Astrocyte (in vitro differentiated cells and primary cell): Measurements from ENCODE around the gene SPDYE6.
"Not testable (repeated sequence)": the region's sequence is repeated elsewhere in the genome, so short reads cannot be mapped to it uniquely, and the experiment has no call there.

Experiments
- CTCF ChIP-seq: IDR thresholded peaks from 2 replicates; pipeline ENCODE4 v1.5.1; 2011; ENCODE audit warnings: low read depth, mild to moderate bottlenecking, inconsistent platforms, low read length, moderate library complexity; ENCODE audit not compliant: insufficient read depth
- EZH2 ChIP-seq: IDR thresholded peaks from 2 replicates; pipeline ENCODE4 v1.6.1; 2012; ENCODE audit warnings: mild to moderate bottlenecking, low read length, inconsistent platforms; ENCODE audit not compliant: insufficient read depth

GRCh38 chr7:102340599-102341368 lies 15.5 kb downstream of the SPDYE6 start:
- not testable (repeated sequence) for TF ChIP-seq CTCF, EZH2
